M059J (cell line): ENCODE measurements around the gene ZNF521. TPM values are rescaled to one million over a fixed set of nuclear protein-coding genes. Genes with fewer than 3 reads are reported as not detected.

ENCODE experiments used
- DNase-seq: peaks from one replicate; pipeline ENCODE4 v3.0.0-alpha.2; 2012; ENCODE audit warnings: low read depth
- total RNA-seq: library from RNA; depleted of rRNA; stranded (reverse); fragments of >200 nt; shearing (Covaris generic); gene quantifications from 2 replicates; pipeline ENCODE4 v1.2.3, GENCODE V29; 2014

Gene ZNF521
- total RNA-seq, 1 experiment from 2014 or later: 20.4 TPM

DNA sequence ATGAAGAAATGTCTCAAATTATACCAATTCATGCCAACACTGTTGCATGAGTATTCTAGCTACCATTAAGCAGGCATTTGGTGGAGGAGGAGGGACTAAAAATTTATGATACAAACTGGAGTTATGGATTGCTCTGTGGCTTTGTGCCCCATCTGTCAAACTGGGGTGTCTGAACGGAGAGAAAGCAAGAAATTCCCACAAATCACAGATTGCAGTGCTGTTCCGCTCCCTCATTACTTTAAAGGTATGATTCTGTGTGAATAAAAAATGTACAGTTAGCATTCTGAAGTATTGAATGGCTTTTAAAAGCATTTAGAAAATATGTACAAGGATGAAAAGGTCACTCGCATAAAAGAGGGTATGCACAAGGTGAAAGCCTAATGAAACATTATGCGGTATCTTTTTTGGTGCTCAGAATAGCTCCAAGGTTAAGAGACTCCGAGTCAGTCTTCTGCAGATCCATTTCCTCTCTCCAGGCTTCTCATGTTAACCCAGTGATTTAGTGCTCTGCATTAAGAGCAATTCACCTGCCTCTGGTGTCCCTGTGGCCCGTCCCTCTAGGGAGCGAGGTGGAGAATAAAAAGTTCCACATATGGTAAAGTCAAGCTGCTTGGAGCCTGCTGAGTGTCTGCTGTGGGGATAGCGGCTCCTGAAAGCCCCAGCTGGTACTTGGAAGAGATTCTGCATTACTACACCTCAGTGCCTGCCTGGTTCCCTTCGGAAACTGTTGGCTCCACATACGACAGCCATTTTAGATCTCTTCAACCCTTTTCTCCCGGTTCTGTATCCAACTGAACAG lies 184.2 kb downstream of the ZNF521 start:
- DNase-seq: no peak

GRCh38 chr18:25166113-25166512 lies 185.9 kb downstream of the ZNF521 start:
- no peak for DNase-seq

- DNase-seq: no peak
Measured at GRCh38 chr18:25164848-25165811, 186.8 kb downstream of the ZNF521 start.

GRCh38 chr18:25164211-25164847 lies 187.6 kb downstream of the ZNF521 start:
- no peak for DNase-seq

DNA sequence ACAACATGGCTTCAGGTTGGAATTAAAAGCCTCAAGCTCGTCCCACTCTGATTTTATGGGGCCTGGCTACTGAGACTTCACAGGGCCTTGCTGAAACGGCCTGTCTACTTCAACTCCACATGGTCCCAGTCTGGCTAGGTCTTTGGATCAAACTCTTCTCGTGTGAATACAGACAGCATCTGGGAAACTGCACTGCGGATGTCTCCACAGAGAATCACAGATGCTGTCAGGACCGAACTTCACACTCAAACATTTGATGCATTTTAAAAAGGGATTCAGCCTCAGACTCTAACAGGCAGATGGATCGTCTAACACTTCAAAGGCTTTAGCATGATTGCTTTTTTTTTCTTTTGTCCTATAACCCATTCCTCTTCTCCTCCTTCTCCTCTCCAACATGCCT lies 198.5 kb downstream of the ZNF521 start:
- DNase-seq: no peak

DNA sequence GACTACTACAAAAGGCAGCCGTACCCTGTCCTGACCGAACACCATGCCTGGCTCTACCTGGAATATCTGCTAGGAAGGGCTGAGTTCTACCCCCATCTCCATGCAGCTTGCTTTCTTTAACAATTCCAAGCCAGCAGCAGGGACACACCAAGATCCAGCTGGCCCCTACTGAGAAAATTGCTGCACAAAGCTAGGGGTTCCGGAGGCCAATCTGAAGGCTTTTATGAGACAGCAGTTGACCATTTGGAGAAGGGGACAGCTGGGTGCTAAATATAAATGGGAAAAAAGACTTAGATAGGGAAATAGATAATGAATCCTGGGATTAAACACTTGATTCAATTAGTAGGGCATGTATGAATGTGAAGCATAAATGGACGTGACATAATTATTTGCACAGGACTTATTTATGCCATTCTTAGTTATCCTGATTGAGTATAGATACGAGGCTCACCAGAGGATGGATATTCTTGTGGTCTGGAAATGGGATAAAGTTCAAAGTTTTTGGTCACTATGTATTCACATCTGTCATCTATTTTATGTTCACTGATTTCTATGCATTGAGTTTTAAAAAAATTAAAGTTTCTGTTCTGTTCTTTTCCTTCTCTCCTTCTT lies 204.0 kb downstream of the ZNF521 start:
- DNase-seq: no peak

GRCh38 chr18:25146512-25146910 lies 205.5 kb downstream of the ZNF521 start:
- DNase-seq: peak; percentile 30

GRCh38 chr18:25145731-25146511 lies 206.0 kb downstream of the ZNF521 start:
- no peak for DNase-seq

DNA sequence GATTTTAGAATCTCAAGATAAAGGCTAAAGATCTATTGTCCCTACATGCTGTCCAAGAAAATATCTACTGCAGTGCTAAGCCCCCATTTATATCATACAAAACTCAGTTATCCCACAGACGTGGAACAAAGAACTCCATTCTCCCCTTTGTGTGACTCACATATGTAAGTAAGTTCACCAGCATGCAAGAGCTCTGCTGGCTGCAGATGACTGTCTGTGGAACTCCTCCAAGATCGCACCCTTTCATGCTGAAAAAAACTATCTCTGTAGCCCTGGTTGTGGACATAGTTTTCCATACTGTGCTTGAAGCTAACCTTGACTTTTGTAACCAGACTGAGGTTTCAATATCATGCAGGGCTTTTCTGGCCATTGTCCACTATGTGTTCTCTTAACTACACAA lies 207.1 kb downstream of the ZNF521 start:
- peak; percentile 70 for DNase-seq

DNA sequence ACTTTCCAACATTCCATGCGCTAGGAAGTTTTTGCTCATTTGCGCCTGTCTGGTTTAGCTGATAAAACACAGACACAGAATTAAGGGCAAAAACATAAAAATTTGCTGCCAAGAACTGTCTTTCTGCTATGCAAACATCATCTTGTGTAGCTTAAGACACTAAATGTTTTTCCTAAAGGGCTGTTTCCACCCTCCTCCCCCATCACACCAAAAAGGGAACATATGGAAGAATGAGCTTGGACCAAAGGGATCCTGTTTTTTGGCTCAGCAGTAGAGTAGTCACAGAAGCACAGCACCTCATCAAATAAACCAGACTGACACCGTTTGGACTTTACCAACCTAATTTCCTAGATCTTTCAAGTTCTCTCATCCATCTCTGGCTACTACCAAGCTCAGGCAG lies 210.1 kb downstream of the ZNF521 start:
- no peak for DNase-seq

DNA sequence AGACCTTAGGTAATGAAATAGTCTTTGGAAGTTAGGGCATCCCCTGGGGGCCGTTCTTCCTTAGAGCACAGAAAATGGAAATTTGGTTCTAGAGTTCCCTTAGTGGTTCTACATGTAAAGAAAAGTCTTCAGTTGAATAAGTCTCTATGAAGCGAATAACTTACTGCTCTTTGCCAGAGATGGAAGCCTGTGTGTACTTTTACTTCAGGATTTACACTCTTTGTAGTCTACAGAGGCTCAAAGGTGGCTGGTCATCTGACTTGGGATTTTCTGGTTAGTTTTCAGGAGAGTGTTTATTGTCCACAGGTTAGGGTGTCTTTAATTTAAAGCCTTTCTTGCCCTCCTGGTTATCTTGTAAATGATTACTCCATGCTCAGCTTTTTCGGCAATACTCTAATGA lies 210.6 kb downstream of the ZNF521 start:
- DNase-seq: no peak

- no peak for DNase-seq
Measured at GRCh38 chr18:25140962-25141308, 211.0 kb downstream of the ZNF521 start.

DNA sequence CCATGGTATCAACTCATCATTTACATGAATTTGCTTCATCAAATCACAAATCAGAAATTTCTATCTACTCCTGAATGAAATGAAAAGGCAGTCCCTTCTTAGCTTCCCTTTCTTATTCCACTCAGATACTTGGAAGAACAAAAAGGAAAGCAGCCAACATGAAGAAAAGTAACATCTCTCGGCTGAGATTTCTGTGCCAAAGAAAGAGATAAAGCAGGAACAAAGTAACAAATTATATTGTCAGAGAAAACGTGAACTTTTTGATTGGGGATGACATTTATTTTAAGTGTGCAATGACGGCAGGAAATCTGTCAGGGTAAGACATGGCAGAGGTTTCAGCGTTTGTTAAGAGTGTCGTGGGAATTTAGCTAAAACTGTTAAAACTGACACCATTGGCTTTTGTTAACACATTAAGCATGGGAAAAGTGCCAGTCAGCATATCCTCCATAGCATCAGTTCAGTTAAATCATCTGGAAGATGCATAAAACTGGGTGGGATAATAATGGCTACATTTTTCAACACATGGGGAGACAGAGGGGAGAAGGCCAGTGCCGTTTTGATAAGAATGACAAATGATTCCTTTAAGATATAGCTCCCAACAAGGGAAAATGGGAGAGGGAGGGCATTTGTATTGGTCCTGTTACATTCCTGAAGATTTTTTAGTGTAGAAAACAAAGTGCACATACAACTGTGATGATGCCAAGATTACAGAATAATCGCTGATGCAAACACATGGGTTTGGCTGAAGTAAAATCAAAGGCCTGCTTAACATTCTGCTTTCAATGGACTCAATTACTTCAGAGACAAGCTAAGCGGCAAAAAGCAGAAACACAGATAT lies 211.6 kb downstream of the ZNF521 start:
- DNase-seq: no peak

DNA sequence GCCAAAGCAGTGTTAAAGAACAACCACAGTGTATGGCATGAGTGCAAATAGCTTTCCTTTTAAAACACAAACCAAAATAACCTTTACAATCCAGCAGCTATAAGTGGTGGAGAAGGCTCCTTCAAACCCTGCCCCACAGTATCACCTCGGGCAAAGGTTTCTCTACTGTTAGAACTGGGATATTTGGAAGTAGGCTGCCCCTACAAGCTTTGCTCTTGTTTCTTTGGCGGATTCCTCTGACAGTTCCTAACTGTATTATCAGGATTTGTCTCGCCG lies 214.8 kb downstream of the ZNF521 start:
- DNase-seq: no peak

- peak; percentile 26 for DNase-seq
Measured at GRCh38 chr18:25136416-25137196, 215.4 kb downstream of the ZNF521 start.

DNA sequence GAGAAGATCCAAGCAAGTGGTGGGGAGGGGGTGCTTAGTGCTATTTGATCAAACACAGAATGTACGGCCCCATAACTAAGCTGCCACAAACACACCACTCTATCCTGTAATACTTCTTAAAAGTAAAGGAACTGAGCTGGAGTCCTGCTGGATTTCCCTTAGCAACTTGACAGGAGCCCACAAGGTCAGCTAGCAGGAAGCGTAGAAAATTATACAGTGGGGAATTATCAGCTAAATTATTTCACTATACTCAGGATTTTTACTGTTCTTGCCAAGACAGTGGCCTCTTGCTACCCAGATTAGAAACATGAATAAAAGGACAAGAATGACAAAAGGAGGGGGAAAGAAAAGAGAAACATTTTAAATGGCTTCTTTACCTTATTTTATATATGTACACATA lies 217.1 kb downstream of the ZNF521 start:
- DNase-seq: no peak

- DNase-seq: no peak
Measured at GRCh38 chr18:25133879-25134278, 218.1 kb downstream of the ZNF521 start.

DNA sequence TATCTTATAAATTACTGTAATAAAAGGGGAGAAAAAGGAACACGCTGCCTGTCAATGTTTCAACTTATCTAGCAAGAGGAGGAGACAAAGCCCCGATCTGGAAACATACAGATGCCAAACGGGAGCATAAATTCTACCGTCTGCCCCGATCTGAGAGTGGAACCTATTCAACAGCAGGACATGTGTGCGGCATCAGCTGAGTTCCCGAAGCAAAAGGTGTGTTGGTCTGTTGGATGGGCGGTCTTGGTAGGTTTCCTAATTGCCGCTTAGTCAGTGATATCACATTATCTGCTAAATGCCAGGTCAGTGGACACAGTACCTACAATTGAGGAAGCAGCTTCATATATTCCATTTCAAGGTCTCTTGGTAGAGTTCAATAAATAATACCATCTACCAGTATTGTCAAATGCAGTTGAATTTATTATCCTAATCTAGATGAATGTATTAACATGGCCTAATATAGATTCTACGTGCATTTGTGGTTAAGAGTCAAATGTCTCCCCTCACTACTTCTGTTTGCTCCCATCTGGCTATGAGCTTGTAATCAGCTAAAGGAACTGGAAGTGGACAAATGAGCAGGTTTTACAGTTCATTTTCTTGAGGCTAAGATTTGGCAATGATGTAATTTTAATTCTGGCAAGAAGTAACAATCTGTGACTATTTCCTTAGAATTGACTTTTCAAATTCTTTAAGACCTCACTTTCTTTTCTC lies 219.0 kb downstream of the ZNF521 start:
- no peak for DNase-seq

DNA sequence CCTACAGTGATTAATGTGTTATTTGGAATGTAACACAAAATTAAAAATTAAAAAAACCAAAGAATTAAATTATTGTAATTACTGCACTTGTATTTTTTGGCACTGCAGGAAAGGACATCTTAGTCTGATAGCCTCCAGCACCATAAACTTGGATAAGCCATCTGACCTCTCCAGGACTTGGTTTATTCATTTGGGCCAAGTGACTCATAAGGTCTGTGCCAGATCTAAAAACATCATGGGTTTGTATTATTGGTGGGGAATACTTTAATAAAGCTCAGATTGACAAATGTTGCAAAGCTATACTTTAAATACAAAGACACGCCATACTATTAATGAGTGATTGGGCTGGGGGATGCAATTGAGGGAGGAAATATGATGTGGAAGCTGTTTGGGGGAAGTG lies 225.2 kb downstream of the ZNF521 start:
- peak; percentile 70 for DNase-seq
